ENCODE measurements around the gene MSTO1. TPM values are rescaled to one million over a fixed set of nuclear protein-coding genes. Genes with fewer than 3 reads are reported as not detected.

The MSTO1 gene
- total and polyA plus RNA-seq, 10 of the 15 experiments (the other 5 are each of a cell fraction or from before 2014, with no cell fraction given) = 16.1 to 87.9 (median 46.6) TPM

GRCh38 chr1:155569988-155570592, 39.9 kb upstream of the MSTO1 start:
- CTCF ChIA-PET = interaction anchor here (1.3 to 1.7 kb wide), 2 partner anchors 66 to 103 kb away, joined by 4 read pairs; no protein-coding TSS in a partner anchor
- intact Hi-C loops (cut with micrococcal nuclease; ENCODE audit: unreplicated experiment) = no loop called here
- TF ChIP-seq ZNF24 (IDR thresholded peaks at IDR 0.05) = no peak
- TF ChIP-seq IRF3 (IDR thresholded peaks at IDR 0.05) = no peak
- TF ChIP-seq RUNX3 (IDR thresholded peaks at IDR 0.05; ENCODE audit: low read length) = no peak
- no peak for TF ChIP-seq SPI1 (IDR thresholded peaks at IDR 0.05; ENCODE audit: borderline replicate concordance, insufficient read depth, low read depth, low read length)
- TF ChIP-seq CUX1 (IDR thresholded peaks at IDR 0.05; ENCODE audit: insufficient replicate concordance, low read depth, low read length) = no peak
- TF ChIP-seq NKRF (conservative IDR thresholded peaks at IDR 0.05) = no peak
- TF ChIP-seq SP1 (IDR thresholded peaks at IDR 0.05; ENCODE audit: low read depth, low read length) = no peak
- no peak for TF ChIP-seq MEF2A (IDR thresholded peaks at IDR 0.05; ENCODE audit: insufficient read depth, low read depth, low read length)
- no peak for TF ChIP-seq CBFB (IDR thresholded peaks at IDR 0.05; ENCODE audit: low read depth)
- TF ChIP-seq CHD2 (IDR thresholded peaks at IDR 0.05; ENCODE audit: borderline replicate concordance, low read depth, low read length) = no peak
- no peak for TF ChIP-seq ZNF274 (IDR thresholded peaks at IDR 0.05; ENCODE audit: insufficient read depth, insufficient read length)
- no peak for TF ChIP-seq ZBTB11 (CRISPR knock-in tag; IDR thresholded peaks at IDR 0.05)

More at GRCh38 chr1:155569988-155570592, 39.9 kb upstream of the MSTO1 start:
- Histone ChIP-seq H3K4me2 (ENCODE audit: control insufficient read depth, insufficient read depth) (no peak overlapping the region), H3K27ac (ENCODE audit: control insufficient read depth, insufficient read depth) (no peak overlapping the region), H4K20me1 (ENCODE audit: control insufficient read depth, insufficient read depth) (no peaks in the 10 kb centered on the region), H3K27me3 (replicated peaks in 1 of 2; ENCODE audit: control insufficient read depth in 2 of 2, insufficient read depth in 2 of 2, low read length in 1 of 2) (no peaks in the 10 kb centered on the region), H3K79me2 (ENCODE audit: control insufficient read depth, insufficient read depth, low read length) (peaks cover 41% of the 10 kb centered on the region), H3K36me3 (ENCODE audit: control insufficient read depth in 2 of 2, insufficient read depth in 2 of 2, low read length in 1 of 2) (no peaks in the 10 kb centered on the region; a peak in 2 of 4 replicates), H2AFZ (ENCODE audit: control insufficient read depth, low read depth, low read length) (no peak overlapping the region), H3K9ac (ENCODE audit: control insufficient read depth, insufficient read depth, low read length) (no peak overlapping the region), H3K4me1 (ENCODE audit: control insufficient read depth, insufficient read depth, low read length) (no peaks in the 10 kb centered on the region; the same call in 1 of the 2 replicates), H3K9me3 (replicated peaks; ENCODE audit: control insufficient read depth, insufficient read depth, low read length) (no peaks in the 10 kb centered on the region), H3K4me3 (no peak overlapping the region)
- ATAC-seq (peak; percentile 30; the same call in 2 of the 3 replicates), FAIRE-seq (peak; percentile 18), DNase-seq (ENCODE audit: low read depth, low spot score) (no peak)
- SMC1A ChIA-PET (ENCODE audit: uncharacterized antibody, unreplicated experiment) = interaction anchor here (1.0 to 1.3 kb wide), 2 partner anchors 66 to 135 kb away, joined by 4 to 5 read pairs; no protein-coding TSS in a partner anchor
- RAD21 ChIA-PET (ENCODE audit: unreplicated experiment) = no interaction called here
- in situ Hi-C loops (cut with MboI) = no loop called here
- no TSS peak for BruUV-seq (replicated peaks)
- 81% methylated on average over 6 of the region's 6 CpGs for WGBS (ENCODE audit: insufficient coverage, insufficient replicate concordance, low lambda C conversion rate, missing lambda C conversion rate)
- POLR2A ChIA-PET = interaction anchor here (0.6 kb wide), 1 partner anchor 122 kb away, joined by 3 read pairs; no protein-coding TSS in a partner anchor

Measured in GM12878 (cell line).